ENCODE data around the gene PRICKLE4.

PRICKLE4 gene

GRCh38 chr6:41774841-41775240, 5.7 kb upstream of the PRICKLE4 start:
- no peak for DNase-seq

GRCh38 chr6:41775293-41775882, 5.2 kb upstream of the PRICKLE4 start:
- no peak for DNase-seq

DNA sequence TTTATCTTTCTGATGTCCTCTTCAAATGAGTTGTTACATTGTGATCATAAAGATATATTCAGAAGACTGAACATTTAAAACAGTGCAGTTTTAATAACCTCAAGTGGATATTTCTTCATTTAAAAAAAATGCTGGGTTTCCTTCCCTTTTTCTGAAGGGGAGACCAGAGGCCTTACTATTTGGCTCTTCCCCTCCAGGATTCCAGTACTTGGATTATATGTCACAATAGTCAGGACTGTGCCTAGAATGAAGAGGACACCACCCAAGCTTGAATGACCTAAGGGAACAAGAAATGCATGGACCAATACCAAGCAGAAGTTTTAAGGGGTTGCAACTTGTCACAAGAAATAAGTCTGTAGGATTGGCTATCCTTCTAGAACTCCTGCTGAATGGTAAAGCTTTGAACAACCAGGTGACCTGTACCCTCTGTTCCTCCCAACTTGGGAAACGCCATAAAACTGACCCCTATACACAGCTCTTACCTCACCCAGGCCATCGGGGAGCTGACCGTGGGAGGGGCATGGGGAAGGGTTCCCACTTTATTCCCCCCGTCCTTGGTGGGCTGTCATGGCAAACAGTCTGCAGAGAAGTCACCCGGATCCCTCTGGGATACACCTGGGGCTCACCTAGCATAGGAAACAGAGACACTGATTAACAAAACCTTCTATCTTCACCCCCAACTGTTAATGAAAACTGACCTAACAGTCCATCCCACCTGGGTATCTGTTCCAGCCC, 2.9 kb upstream of the PRICKLE4 start:
- peak; percentile 92 for DNase-seq

- DNase-seq, result no peak
Measured at GRCh38 chr6:41778895-41779294, 1.7 kb upstream of the PRICKLE4 start.

DNA sequence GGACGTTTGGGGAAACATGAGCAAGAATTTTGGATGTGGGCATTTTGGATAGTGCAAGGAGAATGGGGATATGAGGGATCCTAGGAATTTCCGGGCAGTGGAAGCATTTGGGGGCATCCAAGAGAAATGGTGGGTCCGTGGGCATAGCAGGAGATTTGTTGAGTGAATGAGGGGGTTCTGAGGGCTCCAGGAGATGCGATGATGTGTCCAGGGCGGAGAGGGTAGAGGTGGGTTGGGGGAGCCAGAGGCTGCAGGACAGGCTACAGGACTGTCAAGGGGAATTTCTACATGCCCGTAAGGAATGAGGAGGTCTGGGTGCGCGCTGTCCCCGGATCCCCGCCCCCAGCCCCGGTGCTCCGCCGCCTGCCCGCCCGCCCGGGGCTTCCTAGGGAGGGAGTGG, 1.2 kb upstream of the PRICKLE4 start:
- DNase-seq, result no peak

DNA sequence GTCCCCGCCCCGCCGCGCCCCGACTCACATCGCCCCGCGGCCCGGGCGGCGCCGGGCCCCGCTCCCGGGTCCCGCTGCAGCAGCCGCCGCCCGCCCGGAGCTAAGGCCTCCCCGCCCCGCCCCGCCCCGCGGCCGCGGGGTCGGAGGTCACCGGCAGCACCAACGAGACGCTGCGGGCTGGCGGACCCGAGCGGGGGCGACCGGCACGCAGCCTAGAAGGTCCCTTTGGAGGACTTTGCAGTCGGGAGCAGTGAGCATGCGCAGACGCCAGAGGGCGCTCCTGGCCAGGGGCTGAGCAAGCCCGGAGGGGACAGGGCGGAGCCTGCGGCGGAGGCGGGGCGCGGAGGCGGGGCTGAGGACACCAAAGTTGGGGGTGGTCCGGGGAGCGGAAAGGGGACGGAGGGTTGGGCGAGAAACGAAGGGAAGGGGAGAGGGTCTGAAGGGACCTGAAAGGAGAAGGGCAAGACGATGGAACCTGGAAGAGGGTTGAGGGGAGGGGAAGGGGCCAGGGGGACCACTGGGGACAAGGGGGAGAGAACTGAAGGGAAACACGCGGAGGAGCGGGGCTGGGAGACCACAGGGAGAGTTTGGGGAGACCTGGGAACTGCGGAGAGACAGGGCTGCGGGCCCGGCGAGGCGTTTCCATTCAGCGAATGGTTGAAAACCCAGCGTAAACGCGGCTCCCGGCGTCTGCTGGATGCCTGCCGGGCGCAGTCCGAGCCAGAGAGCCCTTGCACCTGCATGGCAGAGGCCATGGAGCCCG, 613 bp upstream of the PRICKLE4 start, which contains the start of gene FRS3:
FRS3 (minus strand) TSS at position 113 of the 763 bp plus-strand sequence. CDS start 2,913 bp downstream, outside the sequence.
- DNase-seq, result peak; percentile 94 to 97

DNA sequence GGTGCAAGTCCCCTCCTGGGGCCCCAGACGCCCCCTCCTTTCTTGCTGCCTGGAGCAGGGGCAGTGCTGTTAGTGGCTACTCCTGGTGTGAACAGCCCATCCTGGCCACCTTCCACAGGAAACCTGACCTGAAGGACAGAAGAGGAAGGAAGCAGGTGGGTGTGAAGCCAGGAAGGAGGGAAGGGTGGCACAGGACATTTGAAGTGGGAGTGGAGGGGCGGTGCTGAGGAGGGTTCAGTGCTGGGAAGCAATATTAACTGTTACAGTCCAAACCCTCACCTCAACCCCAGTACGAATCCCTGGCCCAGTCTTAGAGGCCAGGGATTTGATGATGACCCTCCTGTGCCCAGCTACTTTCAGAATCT, 766 bp downstream of the PRICKLE4 start:
- no peak for DNase-seq

DNA sequence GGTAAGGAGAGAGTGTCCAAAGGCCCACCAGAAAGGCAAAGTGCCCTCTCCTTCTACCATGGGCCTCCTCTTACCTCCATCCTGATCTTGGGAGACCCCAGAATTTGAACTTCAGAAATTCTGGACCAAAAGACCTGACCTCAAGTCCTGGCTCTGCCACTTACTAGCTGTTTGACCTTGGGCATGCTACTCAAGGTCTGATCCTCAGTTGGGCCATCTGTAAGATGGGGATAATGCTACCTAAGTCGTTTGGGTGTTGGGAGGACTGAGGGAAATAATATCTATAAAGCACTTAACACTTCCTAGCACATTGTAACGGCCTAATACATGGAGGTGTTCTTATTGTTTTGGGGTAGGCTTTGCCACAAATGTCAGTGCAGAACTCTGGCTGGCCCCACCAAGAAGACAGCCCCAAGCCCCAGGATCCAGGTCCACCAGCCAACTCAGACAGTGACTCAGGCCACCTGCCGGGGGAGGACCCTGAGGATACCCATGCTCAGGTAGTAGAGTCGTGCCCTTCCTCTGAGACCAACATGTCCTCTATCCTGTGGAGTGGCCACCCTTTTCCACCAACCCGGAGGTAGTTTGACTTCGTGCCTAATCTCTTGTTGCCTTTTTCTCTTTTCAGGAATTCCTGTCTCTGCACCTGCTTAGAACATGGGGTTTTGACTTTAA, 2.7 kb downstream of the PRICKLE4 start:
- no peak for DNase-seq

GRCh38 chr6:41784581-41785171, 4.1 kb downstream of the PRICKLE4 start:
- no peak for DNase-seq

DNA sequence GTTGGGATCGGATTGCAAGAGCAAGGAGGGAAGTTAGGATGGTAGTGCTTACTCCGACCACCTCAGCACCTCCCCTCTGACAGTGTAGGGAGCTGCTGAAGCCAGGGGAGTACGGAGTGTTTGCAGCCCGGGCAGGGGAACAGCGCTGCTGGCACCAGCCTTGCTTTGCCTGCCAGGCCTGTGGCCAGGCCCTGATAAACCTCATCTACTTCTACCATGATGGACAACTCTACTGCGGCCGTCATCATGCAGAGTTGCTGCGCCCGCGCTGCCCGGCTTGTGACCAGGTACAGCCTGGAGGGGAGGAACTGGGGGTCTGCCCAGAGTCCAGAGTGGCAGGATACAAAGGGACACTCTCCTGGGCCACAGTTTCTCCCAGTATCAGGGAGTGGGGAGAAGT, 4.7 kb downstream of the PRICKLE4 start:
- no peak for DNase-seq

- no peak for DNase-seq
Measured at GRCh38 chr6:41785689-41786450, 5.3 kb downstream of the PRICKLE4 start.

GRCh38 chr6:41786451-41787218, 6.1 kb downstream of the PRICKLE4 start:
- DNase-seq, result peak; percentile 69 to 72

GRCh38 chr6:41787219-41787917, 6.8 kb downstream of the PRICKLE4 start, which contains the start of gene TOMM6:
Gene TOMM6 (plus strand): TSS chr6:41787694. CDS start chr6:41787698, 4 bp downstream.
- DNase-seq, result peak; percentile 90 to 94

DNA sequence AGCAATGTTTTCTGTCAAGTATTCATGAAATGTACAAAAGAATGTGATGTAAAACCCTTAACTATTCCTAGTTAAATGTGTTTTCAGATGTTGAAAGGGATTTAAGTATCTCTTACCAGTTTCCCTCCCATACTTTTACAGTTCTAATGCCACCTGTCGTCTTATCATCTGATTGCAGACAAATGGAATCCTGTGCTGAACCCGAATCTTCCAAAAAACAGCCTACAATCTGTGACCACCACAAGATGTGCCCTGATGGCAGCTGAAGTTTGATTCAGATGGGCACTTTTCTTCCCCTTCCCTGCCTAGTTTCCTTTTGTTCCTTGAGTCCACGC, 8.8 kb downstream of the PRICKLE4 start:
- DNase-seq, result no peak

GRCh38 chr6:41790045-41790444, 9.5 kb downstream of the PRICKLE4 start:
- peak; percentile 74 to 77 for DNase-seq

- no peak for DNase-seq
Measured at GRCh38 chr6:41791305-41791704, 10.7 kb downstream of the PRICKLE4 start.

DNA sequence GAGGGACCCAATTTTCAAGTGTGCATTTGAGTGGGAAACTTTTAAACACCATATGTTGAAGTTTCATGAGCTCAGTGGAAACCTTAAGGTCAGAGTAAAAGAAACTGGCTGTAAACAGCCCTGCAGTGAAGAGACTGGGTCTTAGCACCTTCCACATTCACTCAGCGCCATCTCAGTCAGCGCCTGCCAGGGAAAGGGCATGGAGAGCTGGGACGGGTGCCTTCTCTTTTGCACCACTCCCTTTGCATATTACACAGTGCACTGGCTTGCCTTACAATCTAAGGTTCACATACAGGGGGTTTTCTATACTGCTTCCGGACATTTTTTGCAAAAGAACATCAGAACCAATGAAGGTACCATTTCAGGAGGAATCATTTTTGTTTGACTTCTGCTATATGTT, 11.4 kb downstream of the PRICKLE4 start:
- no peak for DNase-seq

DNA sequence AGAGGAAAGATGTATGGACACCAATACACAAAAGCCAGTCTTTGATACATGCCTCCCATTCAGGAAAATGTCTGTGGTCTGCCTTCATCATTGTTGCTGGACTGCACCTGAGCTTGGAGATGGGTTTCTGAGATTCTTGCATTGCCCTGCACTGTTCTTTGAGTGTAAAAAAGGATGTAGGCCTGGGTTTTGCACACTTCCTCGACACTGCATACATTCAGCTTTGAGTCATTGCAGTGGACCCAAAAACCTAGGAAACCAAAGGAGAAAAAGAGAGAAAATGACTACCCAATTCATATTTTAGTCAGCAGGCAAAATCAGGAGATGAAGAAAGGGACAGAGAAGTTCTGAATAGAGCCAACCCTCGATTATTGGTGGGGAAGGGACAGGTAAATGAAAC, 15.9 kb downstream of the PRICKLE4 start:
- no peak for DNase-seq

DNA sequence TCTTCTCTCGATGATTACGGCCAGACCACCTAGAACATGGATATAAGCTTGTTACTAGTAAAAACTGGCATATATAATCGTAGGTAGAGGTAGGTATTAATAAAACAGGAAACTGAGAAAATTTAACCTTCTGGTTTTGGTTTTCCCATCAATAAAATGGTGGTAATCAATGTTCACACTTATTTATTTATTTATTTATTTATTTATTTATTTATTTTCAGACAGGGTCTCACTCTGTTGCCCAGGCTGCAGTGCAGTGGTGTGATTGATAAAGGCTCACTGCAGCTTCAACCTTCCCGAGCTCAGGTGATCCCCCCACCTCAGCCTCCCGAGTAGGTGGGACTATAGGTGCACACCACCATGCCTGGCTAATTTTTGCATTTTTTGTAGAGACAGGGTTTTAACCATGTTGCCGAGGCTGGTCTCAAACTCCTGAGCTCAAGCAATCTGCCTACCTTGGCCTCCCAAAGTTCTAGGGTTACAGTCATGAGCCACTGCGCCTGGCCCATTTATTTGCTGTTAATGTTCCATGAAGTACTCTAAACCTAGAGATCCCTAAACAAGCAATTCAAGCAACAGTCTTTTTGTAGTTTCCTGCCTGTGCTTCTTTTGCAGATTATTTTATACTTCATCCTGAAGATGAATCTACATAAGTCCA, 18.4 kb downstream of the PRICKLE4 start:
- no peak for DNase-seq

DNA sequence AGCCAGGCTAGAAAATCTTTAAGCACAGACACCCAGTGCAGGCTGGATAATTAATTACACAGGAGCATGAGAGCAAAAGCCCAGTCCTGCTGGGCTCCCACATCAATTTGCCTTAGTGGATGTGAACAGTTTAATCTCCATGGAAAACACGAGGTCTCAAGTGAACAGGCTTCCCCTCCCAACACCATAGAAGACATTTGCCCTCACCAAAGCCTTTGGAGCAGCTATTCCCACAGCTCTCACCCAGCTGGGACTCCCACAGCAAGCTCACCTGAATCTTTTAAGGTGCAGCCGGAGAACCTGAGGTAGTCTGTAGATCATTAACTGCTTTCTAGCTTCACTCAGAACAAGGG, 19.0 kb downstream of the PRICKLE4 start:
- no peak for DNase-seq
